H9 (cell line): Measurements from ENCODE around the gene TUBB2B. TPM values are rescaled to one million over a fixed set of nuclear protein-coding genes. Genes with fewer than 3 reads are reported as not detected.

Experiments
- DNase-seq: peaks from one replicate; pipeline ENCODE4 v3.0.0-alpha.2; 2017
- H2AFZ ChIP-seq: one replicate; pipeline ENCODE4 v1.6.1; 2013; ENCODE audit warnings: mild to moderate bottlenecking, low read length, control low read depth, moderate library complexity
- H2AK5ac ChIP-seq: 2 replicates; pipeline ENCODE4 v1.6.1; 2013; ENCODE audit warnings: low read length, control low read depth, mixed read lengths; ENCODE audit not compliant: insufficient read length
- H2BK120ac ChIP-seq: one replicate; pipeline ENCODE4 v1.6.1; 2013; ENCODE audit warnings: low read depth, mild to moderate bottlenecking, low read length, control low read depth, inconsistent platforms; ENCODE audit not compliant: poor library complexity, severe bottlenecking
- H2BK12ac ChIP-seq: 2 replicates; pipeline ENCODE4 v1.6.1; 2013; ENCODE audit warnings: low read length, control low read depth, mixed read lengths, low read depth; ENCODE audit not compliant: insufficient read length
- H2BK15ac ChIP-seq: 2 replicates; pipeline ENCODE4 v1.6.1; 2013; ENCODE audit warnings: low read depth, low read length, control low read depth
- H2BK20ac ChIP-seq: one replicate; pipeline ENCODE4 v1.6.1; 2013; ENCODE audit warnings: low read depth, mild to moderate bottlenecking, low read length, control low read depth, inconsistent platforms; ENCODE audit not compliant: poor library complexity, severe bottlenecking
- H2BK5ac ChIP-seq: 2 replicates; pipeline ENCODE4 v1.6.1; 2013; ENCODE audit warnings: low read length, control low read depth, mixed read lengths; ENCODE audit not compliant: insufficient read length
- H3K14ac ChIP-seq: 2 replicates; pipeline ENCODE4 v1.6.1; 2013; ENCODE audit warnings: low read length, control low read depth; ENCODE audit not compliant: insufficient read depth
- H3K18ac ChIP-seq: 2 replicates; pipeline ENCODE4 v1.6.1; 2013; ENCODE audit warnings: low read depth, mild to moderate bottlenecking, mixed read lengths, low read length, control low read depth; ENCODE audit not compliant: insufficient read length
- H3K23ac ChIP-seq: 2 replicates; pipeline ENCODE4 v1.6.1; 2013; ENCODE audit warnings: low read length, control low read depth, mixed read lengths, low read depth; ENCODE audit not compliant: insufficient read length
- H3K23me2 ChIP-seq: 2 replicates; pipeline ENCODE4 v1.6.1; 2013; ENCODE audit warnings: low read depth, mild to moderate bottlenecking, mixed read lengths, low read length, control low read depth; ENCODE audit not compliant: insufficient read length, poor library complexity, severe bottlenecking
- H3K27ac ChIP-seq: 2 replicates; pipeline ENCODE4 v1.5.1; 2013; ENCODE audit warnings: low read length, control low read depth, mixed read lengths, low read depth; ENCODE audit not compliant: insufficient read length
- H3K27me3 ChIP-seq: 2 replicates; pipeline ENCODE4 v1.6.1; 2013; ENCODE audit warnings: low read length, control low read depth, inconsistent platforms; ENCODE audit not compliant: insufficient read depth
- H3K4ac ChIP-seq: 2 replicates; pipeline ENCODE4 v1.6.1; 2013; ENCODE audit warnings: low read depth, mild to moderate bottlenecking, control low read depth, inconsistent platforms, low read length, moderate library complexity
- H3K4me1 ChIP-seq: 2 replicates; pipeline ENCODE4 v1.6.1; 2013; ENCODE audit warnings: low read length, control low read depth, inconsistent platforms; ENCODE audit not compliant: insufficient read depth
- H3K4me2 ChIP-seq: 2 replicates; pipeline ENCODE4 v1.6.1; 2013; ENCODE audit warnings: low read length, control low read depth, mixed read lengths; ENCODE audit not compliant: insufficient read length, insufficient read depth
- H3K56ac ChIP-seq: 2 replicates; pipeline ENCODE4 v1.6.1; 2013; ENCODE audit warnings: low read depth, mild to moderate bottlenecking, mixed read lengths, low read length, control low read depth; ENCODE audit not compliant: insufficient read length
- H3K79me1 ChIP-seq: 2 replicates; pipeline ENCODE4 v1.6.1; 2013; ENCODE audit warnings: low read depth, mild to moderate bottlenecking, moderate library complexity, low read length, control low read depth, inconsistent platforms; ENCODE audit not compliant: insufficient read depth, poor library complexity, severe bottlenecking
- H3K79me2 ChIP-seq: 2 replicates; pipeline ENCODE4 v1.6.1; 2013; ENCODE audit warnings: low read length, control low read depth, inconsistent platforms; ENCODE audit not compliant: insufficient read depth
- H3K9ac ChIP-seq: 2 replicates; pipeline ENCODE4 v1.6.1; 2013; ENCODE audit warnings: low read length, control low read depth, mixed read lengths; ENCODE audit not compliant: insufficient read length; ENCODE audit errors: extremely low read depth
- H3K9me3 ChIP-seq: one replicate; pipeline ENCODE4 v1.6.1; 2013; ENCODE audit warnings: low read depth, low read length, inconsistent platforms; ENCODE audit not compliant: control insufficient read depth
- H3T11ph ChIP-seq: one replicate; pipeline ENCODE4 v1.6.1; 2013; ENCODE audit warnings: mild to moderate bottlenecking, low read length, control low read depth, inconsistent platforms
- H4K20me1 ChIP-seq: one replicate; pipeline ENCODE4 v1.6.1; 2013; ENCODE audit not compliant: control insufficient read depth, insufficient read length, insufficient read depth
- H4K5ac ChIP-seq: 2 replicates; pipeline ENCODE4 v1.6.1; 2013; ENCODE audit warnings: low read depth, mild to moderate bottlenecking, mixed read lengths, low read length, control low read depth; ENCODE audit not compliant: insufficient read length
- H4K8ac ChIP-seq: replicated peaks from 2 replicates; pipeline ENCODE4 v1.6.1; 2013; ENCODE audit warnings: low read length, control low read depth, mixed read lengths, low read depth; ENCODE audit not compliant: insufficient read length
- H4K91ac ChIP-seq: 2 replicates; pipeline ENCODE4 v1.6.1; 2013; ENCODE audit warnings: low read depth, mild to moderate bottlenecking, moderate library complexity, mixed read lengths, low read length, control low read depth; ENCODE audit not compliant: insufficient read length
- H3K27ac Mint-ChIP-seq, 3 experiments: 2 replicates in 2 of 3; 3 replicates in 1 of 3; pipeline ENCODE4 v1.8.0; 2020 to 2021; ENCODE audit warnings: mixed read lengths in 3 of 3, mild to moderate bottlenecking in 1 of 3, moderate library complexity in 1 of 3
- H3K27me3 Mint-ChIP-seq: 2 replicates; pipeline ENCODE4 v1.8.0; 2021; ENCODE audit warnings: low read depth, mild to moderate bottlenecking, moderate library complexity, mixed read lengths
- H3K36me3 Mint-ChIP-seq, 3 experiments: 2 replicates in 2 of 3; 3 replicates in 1 of 3; pipeline ENCODE4 v1.8.0; 2020 to 2021; ENCODE audit warnings: low read depth in 3 of 3, mixed read lengths in 3 of 3; ENCODE audit not compliant: insufficient read depth in 1 of 3
- H3K4me1 Mint-ChIP-seq, 2 experiments: 2 replicates each; pipeline ENCODE4 v1.8.0; 2020; ENCODE audit warnings: mixed read lengths in 2 of 2
- H3K4me3 Mint-ChIP-seq, 2 experiments: 2 replicates in 1 of 2; 3 replicates in 1 of 2; pipeline ENCODE4 v1.8.0; 2020 to 2021; ENCODE audit warnings: mild to moderate bottlenecking in 2 of 2, mixed read lengths in 2 of 2, moderate library complexity in 1 of 2
- H3K9me3 Mint-ChIP-seq, 2 experiments: 2 replicates in 1 of 2; 3 replicates in 1 of 2; pipeline ENCODE4 v1.8.0; 2020; ENCODE audit warnings: mild to moderate bottlenecking in 2 of 2, mixed read lengths in 2 of 2, moderate library complexity in 1 of 2
- WGBS: extraction: QIAGEN DNeasy Blood & Tissue Kit; methylation state at CpG from one replicate; pipeline ENCODE4 v1.1.7; 2013; ENCODE audit warnings: missing lambda C conversion rate, low lambda C conversion rate, mixed read lengths; ENCODE audit not compliant: insufficient read length; ENCODE audit errors: extremely low coverage; 5-methylcytosine and 5-hydroxymethylcytosine counted together
- total RNA-seq: library from RNA; stranded (reverse); gene quantifications from 2 replicates; pipeline ENCODE4 v1.2.1, GENCODE V29; 2021
- TF ChIP-seq, protein P1 (sequence below): fragments of 200-600 bp; sonication (generic); conservative IDR thresholded peaks from 3 replicates; pipeline ENCODE4 v1.8.0; 2021; ENCODE audit warnings: antibody characterized with exemption, mild to moderate bottlenecking

The TUBB2B gene
- total RNA-seq, 1 experiment from 2014 or later, result 320 TPM

DNA sequence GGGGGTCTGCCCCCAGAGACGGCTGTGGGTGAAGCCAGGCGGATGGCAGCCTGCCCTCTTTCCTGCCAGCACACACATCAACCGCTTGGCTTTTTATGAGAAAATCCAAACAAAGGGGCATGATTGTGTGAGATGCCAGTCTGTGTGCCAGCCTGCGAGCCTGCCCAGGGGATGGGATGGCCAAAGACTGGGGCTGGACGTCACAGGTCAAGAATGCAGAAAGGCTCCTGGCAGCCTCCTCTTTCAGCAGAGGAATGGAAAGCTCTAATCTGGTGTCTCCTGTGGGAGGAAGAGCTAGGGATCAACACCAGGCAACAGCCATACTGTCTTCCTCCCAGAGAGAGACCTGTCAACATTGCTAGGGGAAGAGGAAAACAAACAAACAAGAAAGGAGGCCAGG is 15.8 kb downstream of the TUBB2B start:
- H2AK5ac ChIP-seq, result no peak overlapping the region
- H2BK5ac ChIP-seq, result no peak overlapping the region
- H3K4me1 Mint-ChIP-seq, result peaks cover 23 to 25% of the 10 kb centered on the region in 2 experiments
- no CpG with 5 or more reads among the region's 5 CpGs for WGBS
- no peaks in the 10 kb centered on the region for H3K9me3 ChIP-seq
- no peak overlapping the region for H3K4me3 Mint-ChIP-seq
- 0 out of 2 replicates have a peak, but pooled peaks cover 2% of the 10 kb centered on the region for H3K27me3 ChIP-seq
- no peak overlapping the region for H2BK15ac ChIP-seq
- H3K4me2 ChIP-seq, result no peak overlapping the region
- H2BK12ac ChIP-seq, result no peak overlapping the region
- no peak overlapping the region for H2BK20ac ChIP-seq
- no peaks in the 10 kb centered on the region; a peak in 1 of 5 replicates for H3K9me3 Mint-ChIP-seq
- no peaks in the 10 kb centered on the region for H3K36me3 Mint-ChIP-seq
- peaks cover 5% of the 10 kb centered on the region for H3K27me3 Mint-ChIP-seq
- no peak overlapping the region for H3T11ph ChIP-seq
- no peak overlapping the region for H3K18ac ChIP-seq
- H2BK120ac ChIP-seq, result no peak overlapping the region
- peaks cover 5% of the 10 kb centered on the region; the same call in 1 of the 2 replicates for H3K4me1 ChIP-seq
- no peaks in the 10 kb centered on the region for H3K23me2 ChIP-seq
- H3K4ac ChIP-seq, result no peak overlapping the region
- H4K8ac ChIP-seq, result no peak overlapping the region
- no peak overlapping the region for H3K23ac ChIP-seq
- H3K79me2 ChIP-seq, result no peaks in the 10 kb centered on the region
- H3K79me1 ChIP-seq, result no peaks in the 10 kb centered on the region
- TF ChIP-seq, protein P1, sequence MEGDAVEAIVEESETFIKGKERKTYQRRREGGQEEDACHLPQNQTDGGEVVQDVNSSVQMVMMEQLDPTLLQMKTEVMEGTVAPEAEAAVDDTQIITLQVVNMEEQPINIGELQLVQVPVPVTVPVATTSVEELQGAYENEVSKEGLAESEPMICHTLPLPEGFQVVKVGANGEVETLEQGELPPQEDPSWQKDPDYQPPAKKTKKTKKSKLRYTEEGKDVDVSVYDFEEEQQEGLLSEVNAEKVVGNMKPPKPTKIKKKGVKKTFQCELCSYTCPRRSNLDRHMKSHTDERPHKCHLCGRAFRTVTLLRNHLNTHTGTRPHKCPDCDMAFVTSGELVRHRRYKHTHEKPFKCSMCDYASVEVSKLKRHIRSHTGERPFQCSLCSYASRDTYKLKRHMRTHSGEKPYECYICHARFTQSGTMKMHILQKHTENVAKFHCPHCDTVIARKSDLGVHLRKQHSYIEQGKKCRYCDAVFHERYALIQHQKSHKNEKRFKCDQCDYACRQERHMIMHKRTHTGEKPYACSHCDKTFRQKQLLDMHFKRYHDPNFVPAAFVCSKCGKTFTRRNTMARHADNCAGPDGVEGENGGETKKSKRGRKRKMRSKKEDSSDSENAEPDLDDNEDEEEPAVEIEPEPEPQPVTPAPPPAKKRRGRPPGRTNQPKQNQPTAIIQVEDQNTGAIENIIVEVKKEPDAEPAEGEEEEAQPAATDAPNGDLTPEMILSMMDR, result no peak
- no peak overlapping the region for H2AFZ ChIP-seq
- H3K56ac ChIP-seq, result no peak overlapping the region
- H4K5ac ChIP-seq, result no peak overlapping the region
- H3K14ac ChIP-seq, result no peak overlapping the region
- no peak overlapping the region for H3K27ac ChIP-seq
- H4K20me1 ChIP-seq, result no peaks in the 10 kb centered on the region
- no peak for DNase-seq
- no peak overlapping the region for H4K91ac ChIP-seq
- no peak overlapping the region for H3K9ac ChIP-seq
- no peak overlapping the region for H3K27ac Mint-ChIP-seq
